ENCODE data around the gene FAM186B. TPM values are rescaled to one million over a fixed set of nuclear protein-coding genes. Genes with fewer than 3 reads are reported as not detected.
A peak's percentile ranks its signal among the peaks of the same experiment; 100 is the strongest.

Gene FAM186B
- total RNA-seq, 1 donor from 2014 or later = 0.57 TPM

GRCh38 chr12:49567302-49567610, 38.2 kb downstream of the FAM186B start:
- Histone ChIP-seq H3K79me2 (ENCODE audit: insufficient read depth, low read length) (peaks cover 62% of the 10 kb centered on the region), H3K9me3 (ENCODE audit: insufficient read depth, low read depth, low read length) (no peaks in the 10 kb centered on the region), H3K27ac (ENCODE audit: low read depth, low read length) (peak overlapping the region; percentile 92), H3K9ac (ENCODE audit: low read length) (peak overlapping the region; percentile 94), H3K4me2 (ENCODE audit: low read length) (peak overlapping the region; percentile 96), H4K20me1 (ENCODE audit: insufficient read depth, low read length) (peaks cover 6% of the 10 kb centered on the region), H3K36me3 (ENCODE audit: insufficient read depth, low read length) (peaks cover 5% of the 10 kb centered on the region), H3K4me3 (ENCODE audit: insufficient read depth, low read depth, low read length) (peak overlapping the region; percentile 88), H3K4me1 (ENCODE audit: insufficient read depth, low read length) (peaks cover 7% of the 10 kb centered on the region), H3K27me3 (ENCODE audit: insufficient read depth, low read length) (no peaks in the 10 kb centered on the region), H2AFZ (ENCODE audit: low read depth, low read length) (peak overlapping the region; percentile 92)
- TF ChIP-seq CTCF (IDR thresholded peaks at IDR 0.05; ENCODE audit: insufficient read depth, low read depth, low read length) (no peak), EZH2 (IDR thresholded peaks at IDR 0.05; ENCODE audit: insufficient read depth, low read length) (no peak)
- peaks cover 16% of the 10 kb centered on the region for H3K36me3 Mint-ChIP-seq (ENCODE audit: low read depth, unreplicated experiment)
- no peak for DNase-seq (ENCODE audit: low read depth)
- H3K27ac Mint-ChIP-seq (ENCODE audit: unreplicated experiment) = peak overlapping the region; percentile 98
- H3K9me3 Mint-ChIP-seq (ENCODE audit: unreplicated experiment) = no peaks in the 10 kb centered on the region
- no peaks in the 10 kb centered on the region for H3K27me3 Mint-ChIP-seq (ENCODE audit: low read depth, unreplicated experiment)
- peak overlapping the region; percentile 98 for H3K4me3 Mint-ChIP-seq (ENCODE audit: unreplicated experiment)
- H3K4me1 Mint-ChIP-seq (ENCODE audit: low read depth, unreplicated experiment) = peaks cover 9% of the 10 kb centered on the region
- FAIRE-seq = no peak

DNA sequence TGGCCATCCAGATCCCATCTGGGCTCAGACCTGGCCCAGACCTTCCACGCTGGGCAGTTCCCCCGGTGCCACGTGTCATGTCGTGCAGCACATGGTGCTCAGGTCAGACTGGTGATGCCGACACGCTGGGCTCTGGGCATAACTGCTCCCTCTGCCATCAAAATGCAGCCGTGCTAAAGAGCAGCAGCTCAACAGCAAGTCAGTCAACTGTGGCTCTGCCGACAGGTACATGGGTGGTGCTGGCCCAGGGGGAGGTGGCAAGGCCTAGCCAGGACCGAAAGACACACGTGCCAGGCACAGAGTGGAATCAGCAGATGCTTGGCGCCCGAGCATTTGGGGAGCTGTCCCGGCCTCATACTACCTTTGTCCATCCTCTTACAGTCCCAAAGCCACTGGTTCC, 39.1 kb downstream of the FAM186B start:
- H3K9me3 ChIP-seq (ENCODE audit: insufficient read depth, low read depth, low read length) = no peaks in the 10 kb centered on the region
- H3K4me2 ChIP-seq (ENCODE audit: low read length) = peak overlapping the region; percentile 96
- H3K9me3 Mint-ChIP-seq (ENCODE audit: unreplicated experiment) = no peaks in the 10 kb centered on the region
- H3K4me3 Mint-ChIP-seq (ENCODE audit: unreplicated experiment) = no peak overlapping the region
- no peak overlapping the region for H3K9ac ChIP-seq (ENCODE audit: low read length)
- peaks cover 7% of the 10 kb centered on the region for H3K4me1 ChIP-seq (ENCODE audit: insufficient read depth, low read length)
- H3K27ac ChIP-seq (ENCODE audit: low read depth, low read length) = no peak overlapping the region
- no peak overlapping the region for H3K27ac Mint-ChIP-seq (ENCODE audit: unreplicated experiment)
- H3K27me3 Mint-ChIP-seq (ENCODE audit: low read depth, unreplicated experiment) = no peaks in the 10 kb centered on the region
- peaks cover 6% of the 10 kb centered on the region for H4K20me1 ChIP-seq (ENCODE audit: insufficient read depth, low read length)
- H3K36me3 ChIP-seq (ENCODE audit: insufficient read depth, low read length) = peaks cover 11% of the 10 kb centered on the region
- H3K4me3 ChIP-seq (ENCODE audit: insufficient read depth, low read depth, low read length) = no peak overlapping the region
- peaks cover 53% of the 10 kb centered on the region for H3K79me2 ChIP-seq (ENCODE audit: insufficient read depth, low read length)
- peaks cover 9% of the 10 kb centered on the region for H3K4me1 Mint-ChIP-seq (ENCODE audit: low read depth, unreplicated experiment)
- H2AFZ ChIP-seq (ENCODE audit: low read depth, low read length) = no peak overlapping the region
- TF ChIP-seq EZH2 (IDR thresholded peaks at IDR 0.05; ENCODE audit: insufficient read depth, low read length) (no peak), CTCF (IDR thresholded peaks at IDR 0.05; ENCODE audit: insufficient read depth, low read depth, low read length) (no peak)
- H3K27me3 ChIP-seq (ENCODE audit: insufficient read depth, low read length) = no peaks in the 10 kb centered on the region
- FAIRE-seq (no peak), DNase-seq (ENCODE audit: low read depth) (no peak)
- H3K36me3 Mint-ChIP-seq (ENCODE audit: low read depth, unreplicated experiment) = peaks cover 13% of the 10 kb centered on the region

GRCh38 chr12:49565406-49566265, 39.8 kb downstream of the FAM186B start:
- H3K9me3 ChIP-seq (ENCODE audit: insufficient read depth, low read depth, low read length) = no peaks in the 10 kb centered on the region
- peaks cover 3% of the 10 kb centered on the region for H4K20me1 ChIP-seq (ENCODE audit: insufficient read depth, low read length)
- H3K4me1 ChIP-seq (ENCODE audit: insufficient read depth, low read length) = peaks cover 7% of the 10 kb centered on the region
- H3K36me3 ChIP-seq (ENCODE audit: insufficient read depth, low read length) = peaks cover 15% of the 10 kb centered on the region
- Mint-ChIP-seq H3K36me3 (ENCODE audit: low read depth, unreplicated experiment) (peaks cover 12% of the 10 kb centered on the region), H3K4me1 (ENCODE audit: low read depth, unreplicated experiment) (peaks cover 9% of the 10 kb centered on the region), H3K4me3 (ENCODE audit: unreplicated experiment) (peak overlapping the region; percentile 60), H3K27ac (ENCODE audit: unreplicated experiment) (peak overlapping the region; percentile 66), H3K9me3 (ENCODE audit: unreplicated experiment) (no peaks in the 10 kb centered on the region), H3K27me3 (ENCODE audit: low read depth, unreplicated experiment) (no peaks in the 10 kb centered on the region)
- H3K27me3 ChIP-seq (ENCODE audit: insufficient read depth, low read length) = no peaks in the 10 kb centered on the region
- H3K9ac ChIP-seq (ENCODE audit: low read length) = no peak overlapping the region
- DNase-seq (ENCODE audit: low read depth) (no peak), FAIRE-seq (no peak)
- peaks cover 48% of the 10 kb centered on the region for H3K79me2 ChIP-seq (ENCODE audit: insufficient read depth, low read length)
- no peak overlapping the region for H3K27ac ChIP-seq (ENCODE audit: low read depth, low read length)
- no peak overlapping the region for H3K4me3 ChIP-seq (ENCODE audit: insufficient read depth, low read depth, low read length)
- no peak overlapping the region for H2AFZ ChIP-seq (ENCODE audit: low read depth, low read length)
- H3K4me2 ChIP-seq (ENCODE audit: low read length) = no peak overlapping the region
- TF ChIP-seq CTCF (IDR thresholded peaks at IDR 0.05; ENCODE audit: insufficient read depth, low read depth, low read length) = no peak
- TF ChIP-seq EZH2 (IDR thresholded peaks at IDR 0.05; ENCODE audit: insufficient read depth, low read length) = no peak
